Astrocyte (in vitro differentiated cells and primary cell): ENCODE measurements around the gene HOXA5. TPM values are rescaled to one million over a fixed set of nuclear protein-coding genes. Genes with fewer than 3 reads are reported as not detected.

Source experiments
- DNase-seq: peaks from one replicate; pipeline ENCODE4 v3.0.0-alpha.2; 2010; ENCODE audit warnings: low read depth
- FAIRE-seq: peaks from 2 replicates; lab custom pipeline; 2011; peaks lifted over from hg19 to GRCh38; lab: Jason Lieb, UNC
- H2AFZ ChIP-seq: 2 replicates; pipeline ENCODE4 v1.6.0; 2012; ENCODE audit warnings: low read depth, low read length, inconsistent platforms
- H3K27ac ChIP-seq: 2 replicates; pipeline ENCODE4 v1.5.1; 2011; ENCODE audit warnings: low read depth, low read length, inconsistent platforms
- H3K27me3 ChIP-seq: 2 replicates; pipeline ENCODE4 v1.6.0; 2011; ENCODE audit warnings: low read length, inconsistent platforms; ENCODE audit not compliant: insufficient read depth
- H3K36me3 ChIP-seq: 2 replicates; pipeline ENCODE4 v1.5.1; 2011; ENCODE audit warnings: low read length, inconsistent platforms; ENCODE audit not compliant: insufficient read depth
- H3K4me1 ChIP-seq: 2 replicates; pipeline ENCODE4 v1.5.1; 2011; ENCODE audit warnings: low read length, inconsistent platforms; ENCODE audit not compliant: insufficient read depth
- H3K4me2 ChIP-seq: 2 replicates; pipeline ENCODE4 v1.6.0; 2012; ENCODE audit warnings: low read length, inconsistent platforms
- H3K4me3 ChIP-seq: 2 replicates; pipeline ENCODE4 v1.5.1; 2011; ENCODE audit warnings: low read depth, mild to moderate bottlenecking, low read length, inconsistent platforms; ENCODE audit not compliant: insufficient read depth
- H3K79me2 ChIP-seq: 2 replicates; pipeline ENCODE4 v1.6.0; 2012; ENCODE audit warnings: mild to moderate bottlenecking, low read length, inconsistent platforms; ENCODE audit not compliant: insufficient read depth
- H3K9ac ChIP-seq: 2 replicates; pipeline ENCODE4 v1.6.0; 2012; ENCODE audit warnings: mild to moderate bottlenecking, low read length, inconsistent platforms
- H3K9me3 ChIP-seq: 2 replicates; pipeline ENCODE4 v1.5.1; 2012; ENCODE audit warnings: low read depth, mild to moderate bottlenecking, low read length, inconsistent platforms; ENCODE audit not compliant: insufficient read depth
- H4K20me1 ChIP-seq: 2 replicates; pipeline ENCODE4 v1.6.0; 2012; ENCODE audit warnings: low read length, inconsistent platforms; ENCODE audit not compliant: insufficient read depth
- H3K27ac Mint-ChIP-seq: one replicate; pipeline ENCODE4 v1.8.0; 2021; ENCODE audit warnings: mild to moderate bottlenecking, mixed read lengths; ENCODE audit not compliant: unreplicated experiment
- H3K27me3 Mint-ChIP-seq: one replicate; pipeline ENCODE4 v1.8.0; 2021; ENCODE audit warnings: low read depth, mixed read lengths; ENCODE audit not compliant: unreplicated experiment
- H3K36me3 Mint-ChIP-seq: one replicate; pipeline ENCODE4 v1.8.0; 2021; ENCODE audit warnings: low read depth, mixed read lengths; ENCODE audit not compliant: unreplicated experiment
- H3K4me1 Mint-ChIP-seq: one replicate; pipeline ENCODE4 v1.8.0; 2021; ENCODE audit warnings: low read depth, mixed read lengths; ENCODE audit not compliant: unreplicated experiment
- H3K4me3 Mint-ChIP-seq: one replicate; pipeline ENCODE4 v1.8.0; 2021; ENCODE audit warnings: mild to moderate bottlenecking, moderate library complexity, mixed read lengths; ENCODE audit not compliant: unreplicated experiment
- H3K9me3 Mint-ChIP-seq: one replicate; pipeline ENCODE4 v1.8.0; 2021; ENCODE audit warnings: mild to moderate bottlenecking, mixed read lengths; ENCODE audit not compliant: unreplicated experiment
- CTCF ChIP-seq: IDR thresholded peaks from 2 replicates; pipeline ENCODE4 v1.5.1; 2011; ENCODE audit warnings: low read depth, mild to moderate bottlenecking, inconsistent platforms, low read length, moderate library complexity; ENCODE audit not compliant: insufficient read depth
- EZH2 ChIP-seq: IDR thresholded peaks from 2 replicates; pipeline ENCODE4 v1.6.1; 2012; ENCODE audit warnings: mild to moderate bottlenecking, low read length, inconsistent platforms; ENCODE audit not compliant: insufficient read depth
- total RNA-seq: library from RNA; stranded (reverse); gene quantifications from 2 replicates; pipeline ENCODE4 v1.2.1, GENCODE V29; 2021

HOXA5 gene
- total RNA-seq, 1 donor from 2014 or later, result not detected

DNA sequence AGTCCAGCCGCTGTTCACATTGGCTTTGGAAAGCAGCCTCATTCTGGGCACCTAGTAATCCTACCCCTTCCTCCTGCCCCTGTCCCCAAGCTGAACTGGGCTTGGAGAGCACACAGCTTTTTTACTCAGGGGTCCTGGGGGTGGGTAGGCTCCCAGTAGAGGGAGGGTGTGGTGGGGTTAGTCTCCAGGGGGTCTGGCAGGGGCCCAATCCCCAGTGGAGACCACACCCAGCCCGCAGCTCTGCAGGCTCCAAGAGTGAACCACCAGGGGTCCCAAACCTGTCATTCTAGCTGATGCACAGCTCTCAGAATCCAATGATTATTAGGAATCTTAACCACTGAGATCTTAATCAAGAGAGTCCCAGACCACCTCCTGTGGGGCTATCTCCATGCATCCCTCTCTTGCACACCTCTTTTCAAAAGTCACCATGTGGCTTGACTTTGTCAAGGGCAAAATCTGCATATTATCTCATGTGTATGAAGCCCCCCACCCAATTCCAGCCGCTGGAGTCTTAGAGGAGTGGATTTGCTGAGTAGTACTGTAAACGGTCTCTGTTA is 38.9 kb upstream of the HOXA5 start:
- H3K9me3 Mint-ChIP-seq, result peaks cover 34% of the 10 kb centered on the region
- peaks cover 2% of the 10 kb centered on the region for H3K36me3 Mint-ChIP-seq
- FAIRE-seq, result no peak
- H3K9me3 ChIP-seq, result peaks cover 3% of the 10 kb centered on the region
- H3K27me3 Mint-ChIP-seq, result peaks cover 88% of the 10 kb centered on the region
- H3K4me1 ChIP-seq, result peaks cover 7% of the 10 kb centered on the region
- no peaks in the 10 kb centered on the region for H3K79me2 ChIP-seq
- H3K27ac ChIP-seq, result no peak overlapping the region
- no peak overlapping the region for H3K9ac ChIP-seq
- H4K20me1 ChIP-seq, result peaks cover 13% of the 10 kb centered on the region
- no peaks in the 10 kb centered on the region for H3K36me3 ChIP-seq
- no peak for TF ChIP-seq EZH2
- no peak for TF ChIP-seq CTCF
- no peak overlapping the region for H2AFZ ChIP-seq
- DNase-seq, result no peak
- H3K4me1 Mint-ChIP-seq, result no peaks in the 10 kb centered on the region
- no peak overlapping the region for H3K4me3 Mint-ChIP-seq
- H3K4me3 ChIP-seq, result no peak overlapping the region
- H3K27me3 ChIP-seq, result peaks cover 97% of the 10 kb centered on the region
- no peak overlapping the region for H3K4me2 ChIP-seq
- H3K27ac Mint-ChIP-seq, result peak overlapping the region; percentile 41

GRCh38 chr7:27181795-27182275 is 38.4 kb upstream of the HOXA5 start:
- Mint-ChIP-seq H3K27me3 (peaks cover 88% of the 10 kb centered on the region), H3K36me3 (peaks cover 2% of the 10 kb centered on the region), H3K9me3 (peaks cover 31% of the 10 kb centered on the region), H3K4me3 (no peak overlapping the region), H3K27ac (no peak overlapping the region), H3K4me1 (no peaks in the 10 kb centered on the region)
- no peak for TF ChIP-seq EZH2
- FAIRE-seq (no peak), DNase-seq (no peak)
- Histone ChIP-seq H3K27ac (no peak overlapping the region), H3K27me3 (peaks cover 97% of the 10 kb centered on the region), H3K9ac (no peak overlapping the region), H3K4me3 (no peak overlapping the region), H3K36me3 (no peaks in the 10 kb centered on the region), H3K4me1 (peaks cover 7% of the 10 kb centered on the region), H2AFZ (no peak overlapping the region), H3K4me2 (no peak overlapping the region), H3K79me2 (no peaks in the 10 kb centered on the region), H3K9me3 (peaks cover 3% of the 10 kb centered on the region), H4K20me1 (peaks cover 13% of the 10 kb centered on the region)

DNA sequence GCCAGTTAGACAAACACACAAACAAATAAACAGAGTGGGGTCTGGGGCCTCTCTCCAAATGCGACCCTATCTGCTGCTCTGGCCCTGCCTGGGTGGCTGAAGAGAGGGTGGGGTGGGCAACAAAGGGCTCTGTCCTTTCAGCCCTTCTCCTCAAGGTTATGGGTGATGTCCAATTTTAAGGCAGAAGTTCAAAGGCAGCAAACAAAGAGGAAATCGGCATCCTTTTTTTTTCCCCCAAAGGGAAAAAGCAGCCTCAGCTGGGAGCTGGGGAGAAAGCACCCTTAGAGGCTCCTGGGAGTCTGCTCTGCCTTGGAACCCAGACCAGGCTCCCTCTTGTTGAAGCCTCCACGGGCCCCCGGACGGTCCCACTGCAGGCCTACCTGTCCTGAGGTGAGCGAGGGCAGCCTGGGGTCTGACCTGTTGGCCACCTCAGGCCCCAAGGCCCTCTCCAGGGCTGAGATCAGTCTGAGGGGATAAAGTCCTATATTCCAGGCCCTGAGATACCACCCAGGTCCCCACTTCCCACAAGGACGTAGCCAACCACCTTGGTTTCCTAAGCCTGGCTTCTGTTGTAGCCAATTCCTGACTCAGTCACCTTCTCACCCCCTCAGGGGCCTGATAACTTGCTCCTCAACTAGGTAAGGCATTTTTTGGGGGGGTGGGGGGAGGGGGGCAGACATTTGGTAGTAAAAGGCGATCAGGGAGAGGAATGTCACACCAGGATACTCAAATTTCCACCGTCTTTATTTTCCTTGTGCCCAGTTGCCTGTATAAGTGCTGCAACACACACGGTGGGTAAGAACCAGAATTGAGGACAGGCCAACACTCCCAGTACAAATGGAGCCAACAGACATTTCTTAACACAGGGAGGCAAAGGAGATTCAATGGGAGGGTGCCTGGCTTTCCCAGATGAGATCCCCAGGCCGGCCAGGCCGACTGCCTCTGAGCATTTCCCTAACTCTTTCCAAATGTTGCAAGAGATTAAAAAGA is 37.2 kb upstream of the HOXA5 start:
- H3K79me2 ChIP-seq, result no peaks in the 10 kb centered on the region
- peaks cover 97% of the 10 kb centered on the region for H3K27me3 ChIP-seq
- H3K4me1 Mint-ChIP-seq, result no peaks in the 10 kb centered on the region

More for the DNA sequence above, 37.2 kb upstream of the HOXA5 start:
- no peak for DNase-seq
- Histone ChIP-seq H3K27ac (no peak overlapping the region), H3K36me3 (no peaks in the 10 kb centered on the region), H3K4me1 (peaks cover 7% of the 10 kb centered on the region), H2AFZ (no peak overlapping the region), H3K4me2 (no peak overlapping the region), H4K20me1 (peaks cover 7% of the 10 kb centered on the region), H3K9me3 (peaks cover 3% of the 10 kb centered on the region), H3K9ac (no peak overlapping the region), H3K4me3 (no peak overlapping the region)
- Mint-ChIP-seq H3K27ac (no peak overlapping the region), H3K9me3 (peaks cover 24% of the 10 kb centered on the region), H3K4me3 (no peak overlapping the region), H3K27me3 (peaks cover 88% of the 10 kb centered on the region), H3K36me3 (peaks cover 2% of the 10 kb centered on the region)
- no peak for FAIRE-seq
- no peak for TF ChIP-seq CTCF
- no peak for TF ChIP-seq EZH2
